ENCODE data around the gene KCNA3.

Gene KCNA3

GRCh38 chr1:110674337-110675059 is at the start of gene KCNA3:
TSS of gene KCNA3 (minus strand) at chr1:110674940. CDS start at chr1:110674809, 131 bp downstream.
- TF ChIP-seq CTCF (IDR thresholded peaks at IDR 0.05; ENCODE audit: control insufficient read depth, extremely low read depth, insufficient read depth), result no peak
- no peak within 1 kb of the TSS for H3K4me3 ChIP-seq (ENCODE audit: low read depth, low read length)
- DNase-seq (ENCODE audit: low read depth), result no peak

- no peak overlapping the region for H3K4me3 ChIP-seq (ENCODE audit: low read depth, low read length)
- DNase-seq (ENCODE audit: low read depth), result no peak
- TF ChIP-seq CTCF (IDR thresholded peaks at IDR 0.05; ENCODE audit: control insufficient read depth, extremely low read depth, insufficient read depth), result no peak
Observed at GRCh38 chr1:110722807-110723206, 48.1 kb upstream of the KCNA3 start.

- DNase-seq (ENCODE audit: low read depth), result no peak
- no peak for TF ChIP-seq CTCF (IDR thresholded peaks at IDR 0.05; ENCODE audit: control insufficient read depth, extremely low read depth, insufficient read depth)
- H3K4me3 ChIP-seq (ENCODE audit: low read depth, low read length), result no peak overlapping the region
Observed at GRCh38 chr1:110719908-110720307, 45.2 kb upstream of the KCNA3 start.

- no peak overlapping the region for H3K4me3 ChIP-seq (ENCODE audit: low read depth, low read length)
- TF ChIP-seq CTCF (IDR thresholded peaks at IDR 0.05; ENCODE audit: control insufficient read depth, extremely low read depth, insufficient read depth), result no peak
- DNase-seq (ENCODE audit: low read depth), result no peak
Observed at GRCh38 chr1:110718452-110718851, 43.7 kb upstream of the KCNA3 start.

GRCh38 chr1:110717179-110717578 is 42.4 kb upstream of the KCNA3 start:
- no peak for DNase-seq (ENCODE audit: low read depth)
- H3K4me3 ChIP-seq (ENCODE audit: low read depth, low read length), result no peak overlapping the region
- TF ChIP-seq CTCF (IDR thresholded peaks at IDR 0.05; ENCODE audit: control insufficient read depth, extremely low read depth, insufficient read depth), result no peak

- TF ChIP-seq CTCF (IDR thresholded peaks at IDR 0.05; ENCODE audit: control insufficient read depth, extremely low read depth, insufficient read depth), result no peak
- no peak for DNase-seq (ENCODE audit: low read depth)
- no peak overlapping the region for H3K4me3 ChIP-seq (ENCODE audit: low read depth, low read length)
Observed at GRCh38 chr1:110714374-110714995, 39.7 kb upstream of the KCNA3 start.
